Loucy (cell line): Measurements from ENCODE around the gene PTBP1.

Experiments used
- EZH2phosphoT487 ChIP-seq: fragments of 200-600 bp; IDR thresholded peaks from 2 replicates; pipeline ENCODE4 v1.6.1; 2018; ENCODE audit warnings: antibody characterized with exemption, mild to moderate bottlenecking, moderate library complexity, borderline replicate concordance
- TF ChIP-seq, protein P1 (sequence below): fragments of 200-600 bp; sonication (generic); conservative IDR thresholded peaks from 2 replicates; pipeline ENCODE4 v1.5.1; 2014; ENCODE audit warnings: mild to moderate bottlenecking, antibody characterized with exemption, low read length

GRCh38 chr19:772063-772462 is 25.2 kb upstream of the PTBP1 start:
- TF ChIP-seq, protein P1, sequence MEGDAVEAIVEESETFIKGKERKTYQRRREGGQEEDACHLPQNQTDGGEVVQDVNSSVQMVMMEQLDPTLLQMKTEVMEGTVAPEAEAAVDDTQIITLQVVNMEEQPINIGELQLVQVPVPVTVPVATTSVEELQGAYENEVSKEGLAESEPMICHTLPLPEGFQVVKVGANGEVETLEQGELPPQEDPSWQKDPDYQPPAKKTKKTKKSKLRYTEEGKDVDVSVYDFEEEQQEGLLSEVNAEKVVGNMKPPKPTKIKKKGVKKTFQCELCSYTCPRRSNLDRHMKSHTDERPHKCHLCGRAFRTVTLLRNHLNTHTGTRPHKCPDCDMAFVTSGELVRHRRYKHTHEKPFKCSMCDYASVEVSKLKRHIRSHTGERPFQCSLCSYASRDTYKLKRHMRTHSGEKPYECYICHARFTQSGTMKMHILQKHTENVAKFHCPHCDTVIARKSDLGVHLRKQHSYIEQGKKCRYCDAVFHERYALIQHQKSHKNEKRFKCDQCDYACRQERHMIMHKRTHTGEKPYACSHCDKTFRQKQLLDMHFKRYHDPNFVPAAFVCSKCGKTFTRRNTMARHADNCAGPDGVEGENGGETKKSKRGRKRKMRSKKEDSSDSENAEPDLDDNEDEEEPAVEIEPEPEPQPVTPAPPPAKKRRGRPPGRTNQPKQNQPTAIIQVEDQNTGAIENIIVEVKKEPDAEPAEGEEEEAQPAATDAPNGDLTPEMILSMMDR = no peak
- TF ChIP-seq EZH2phosphoT487 = no peak
